WTC11 (cell line): ENCODE measurements around the gene DLGAP4. TPM values are rescaled to one million over a fixed set of nuclear protein-coding genes. Genes with fewer than 3 reads are reported as not detected.

Experiments used
- ATAC-seq: fragments of 200-7000 bp; cut with Tn5 transposase; 2 replicates; pipeline ENCODE4 v1.10.0; 2021; ENCODE audit warnings: mild to moderate bottlenecking, moderate library complexity
- CTCF ChIA-PET: fragments of 300-600 bp; sonication (Branson Sonifier 250); formaldehyde crosslinking; loops from one replicate; lab custom pipeline; 2021; ENCODE audit warnings: antibody characterized with exemption; lab: Charles Lee
- POLR2A ChIA-PET: fragments of 350-600 bp; sonication (Branson Sonifier 250); formaldehyde crosslinking; loops from one replicate; lab custom pipeline; 2021; ENCODE audit warnings: antibody characterized with exemption; lab: Charles Lee
- DNase-seq: peaks from one replicate; pipeline ENCODE4 v3.0.0; 2021; ENCODE audit warnings: low spot score
- H3K27ac Mint-ChIP-seq: 2 replicates; pipeline ENCODE4 v1.8.0; 2021; ENCODE audit warnings: mixed read lengths
- H3K27me3 Mint-ChIP-seq: 2 replicates; pipeline ENCODE4 v1.8.0; 2021; ENCODE audit warnings: low read depth, mild to moderate bottlenecking, moderate library complexity, mixed read lengths
- H3K36me3 Mint-ChIP-seq: 2 replicates; pipeline ENCODE4 v1.8.0; 2021; ENCODE audit warnings: mixed read lengths
- H3K4me1 Mint-ChIP-seq: 2 replicates; pipeline ENCODE4 v1.8.0; 2022; ENCODE audit warnings: mixed read lengths
- H3K4me3 Mint-ChIP-seq: 2 replicates; pipeline ENCODE4 v1.8.0; 2021; ENCODE audit warnings: mild to moderate bottlenecking, moderate library complexity, mixed read lengths
- H3K9me3 Mint-ChIP-seq: 2 replicates; pipeline ENCODE4 v1.8.0; 2021; ENCODE audit warnings: mixed read lengths
- ATF1 ChIP-seq: sonication (generic); formaldehyde crosslinking; IDR thresholded peaks from 2 replicates; pipeline ENCODE4 v1.8.1; 2023; ENCODE audit warnings: mild to moderate bottlenecking, moderate library complexity, missing genetic modification reagents
- CREB1 ChIP-seq: sonication (generic); formaldehyde crosslinking; IDR thresholded peaks from 2 replicates; pipeline ENCODE4 v1.8.0; 2023; ENCODE audit warnings: mild to moderate bottlenecking, missing genetic modification reagents
- EMX1 ChIP-seq: fragments of 250-450 bp; sonication (Bioruptor Pico); IDR thresholded peaks from 2 replicates; pipeline ENCODE4 v1.8.0; 2021; ENCODE audit warnings: mild to moderate bottlenecking
- ESRRA ChIP-seq: sonication (generic); formaldehyde crosslinking; IDR thresholded peaks from 2 replicates; pipeline ENCODE4 v1.8.1; 2022; ENCODE audit warnings: mild to moderate bottlenecking, missing genetic modification reagents, borderline replicate concordance
- FOXK1 ChIP-seq: sonication (generic); formaldehyde crosslinking; IDR thresholded peaks from 2 replicates; pipeline ENCODE4 v1.8.0; 2022; ENCODE audit warnings: mild to moderate bottlenecking, moderate library complexity, missing genetic modification reagents
- FOXP1 ChIP-seq: sonication (generic); formaldehyde crosslinking; IDR thresholded peaks from 2 replicates; pipeline ENCODE4 v1.8.0; 2022; ENCODE audit warnings: missing genetic modification reagents, mild to moderate bottlenecking, moderate library complexity, borderline replicate concordance
- GRHL2 ChIP-seq: fragments of 250-450 bp; sonication (Bioruptor Pico); IDR thresholded peaks from 2 replicates; pipeline ENCODE4 v1.8.0; 2022; ENCODE audit warnings: mild to moderate bottlenecking, moderate library complexity; ENCODE audit not compliant: insufficient replicate concordance, severe bottlenecking
- MYBL2 ChIP-seq: sonication (generic); formaldehyde crosslinking; IDR thresholded peaks from 2 replicates; pipeline ENCODE4 v1.8.1; 2023; ENCODE audit warnings: mild to moderate bottlenecking, moderate library complexity, missing genetic modification reagents
- NFYB ChIP-seq: sonication (generic); formaldehyde crosslinking; conservative IDR thresholded peaks from 2 replicates; pipeline ENCODE4 v1.8.0; 2022; ENCODE audit warnings: low read depth, missing genetic modification reagents
- NR2C2 ChIP-seq: sonication (generic); formaldehyde crosslinking; IDR thresholded peaks from 2 replicates; pipeline ENCODE4 v1.8.0; 2022; ENCODE audit warnings: mild to moderate bottlenecking, missing genetic modification reagents
- NR3C1 ChIP-seq: sonication (generic); formaldehyde crosslinking; conservative IDR thresholded peaks from 2 replicates; pipeline ENCODE4 v1.8.1; 2023; ENCODE audit warnings: low read depth, mild to moderate bottlenecking, missing genetic modification reagents
- SMAD3 ChIP-seq: sonication (generic); formaldehyde crosslinking; IDR thresholded peaks from 2 replicates; pipeline ENCODE4 v1.8.0; 2022; ENCODE audit warnings: missing genetic modification reagents, mild to moderate bottlenecking, borderline replicate concordance
- SOX15 ChIP-seq: fragments of 250-450 bp; sonication (Bioruptor Pico); IDR thresholded peaks from 2 replicates; pipeline ENCODE4 v1.9.0; 2021; ENCODE audit warnings: mild to moderate bottlenecking
- TP53 ChIP-seq: sonication (generic); formaldehyde crosslinking; IDR thresholded peaks from 2 replicates; pipeline ENCODE4 v1.8.1; 2023; ENCODE audit warnings: mild to moderate bottlenecking, missing genetic modification reagents
- ZNF317 ChIP-seq: sonication (generic); formaldehyde crosslinking; IDR thresholded peaks from 2 replicates; pipeline ENCODE4 v1.8.1; 2023; ENCODE audit warnings: low read depth, mild to moderate bottlenecking, moderate library complexity, missing genetic modification reagents, borderline replicate concordance
- ZNF423 ChIP-seq: fragments of 250-450 bp; sonication (Bioruptor Pico); IDR thresholded peaks from 2 replicates; pipeline ENCODE4 v2.1.2; 2022; ENCODE audit warnings: mild to moderate bottlenecking, moderate library complexity
- total RNA-seq: library from RNA; stranded (reverse); gene quantifications from 3 replicates; pipeline ENCODE4 v1.2.3, GENCODE V29; 2021
- TF ChIP-seq, protein P1 (sequence below): sonication (generic); formaldehyde crosslinking; IDR thresholded peaks from 2 replicates; pipeline ENCODE4 v1.8.1; 2022; ENCODE audit warnings: missing genetic modification reagents, borderline replicate concordance
- TF ChIP-seq, protein P2 (sequence below): sonication (generic); formaldehyde crosslinking; conservative IDR thresholded peaks from 2 replicates; pipeline ENCODE4 v1.8.1; 2023; ENCODE audit warnings: mild to moderate bottlenecking, low read depth, missing genetic modification reagents, moderate library complexity
- TF ChIP-seq, protein P3 (sequence below): sonication (generic); formaldehyde crosslinking; IDR thresholded peaks from 2 replicates; pipeline ENCODE4 v1.8.1; 2022; ENCODE audit warnings: mild to moderate bottlenecking, missing genetic modification reagents, moderate library complexity, borderline replicate concordance
- TF ChIP-seq, protein P4 (sequence below): sonication (generic); formaldehyde crosslinking; IDR thresholded peaks from 2 replicates; pipeline ENCODE4 v1.8.0; 2023; ENCODE audit warnings: missing genetic modification reagents
- TF ChIP-seq, protein P5 (sequence below): sonication (generic); formaldehyde crosslinking; IDR thresholded peaks from 2 replicates; pipeline ENCODE4 v1.8.1; 2023; ENCODE audit warnings: mild to moderate bottlenecking, missing genetic modification reagents
- TF ChIP-seq, protein P6 (sequence below): sonication (generic); formaldehyde crosslinking; IDR thresholded peaks from 2 replicates; pipeline ENCODE4 v1.8.0; 2022; ENCODE audit warnings: mild to moderate bottlenecking, missing genetic modification reagents

The DLGAP4 gene
- total RNA-seq, 1 experiment from 2014 or later = 52.6 TPM

DNA sequence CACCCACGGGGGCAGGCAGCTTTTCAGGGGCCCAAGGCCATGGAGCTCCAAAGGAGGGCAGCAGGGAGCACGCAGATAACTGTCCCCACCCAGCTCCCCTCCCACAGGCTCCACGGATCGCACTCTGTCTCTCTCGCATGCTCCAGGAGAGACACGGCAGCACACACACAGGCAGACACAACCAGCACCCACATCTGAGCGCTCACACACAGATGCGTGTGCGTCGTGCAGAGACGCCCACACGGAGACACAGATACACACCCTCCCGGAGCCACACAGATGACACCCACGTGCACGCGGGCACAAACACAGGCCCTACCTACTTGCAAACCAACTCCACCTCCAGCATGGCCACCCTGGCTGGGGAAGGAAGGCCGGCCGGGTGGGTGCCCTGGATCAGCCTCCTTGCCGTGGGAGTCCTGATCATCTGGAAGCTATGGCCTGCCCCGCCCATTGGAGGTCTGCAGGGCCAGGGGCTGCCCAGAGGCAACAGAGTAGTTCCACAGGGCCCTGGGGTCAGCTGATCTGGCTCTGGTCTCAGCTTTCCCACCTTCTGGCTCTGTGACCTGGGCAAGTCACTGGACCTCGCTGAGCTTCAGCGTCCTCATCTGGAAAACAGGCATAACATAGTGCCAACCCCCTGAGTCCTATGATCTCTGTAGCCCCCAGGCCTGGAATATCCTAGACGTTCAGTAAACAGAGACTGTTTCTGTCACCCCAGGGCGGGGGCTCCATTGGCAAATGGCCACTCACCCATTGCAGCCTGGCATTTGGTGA lies 38.3 kb upstream of the DLGAP4 start (continued):
- TF ChIP-seq, protein P1, sequence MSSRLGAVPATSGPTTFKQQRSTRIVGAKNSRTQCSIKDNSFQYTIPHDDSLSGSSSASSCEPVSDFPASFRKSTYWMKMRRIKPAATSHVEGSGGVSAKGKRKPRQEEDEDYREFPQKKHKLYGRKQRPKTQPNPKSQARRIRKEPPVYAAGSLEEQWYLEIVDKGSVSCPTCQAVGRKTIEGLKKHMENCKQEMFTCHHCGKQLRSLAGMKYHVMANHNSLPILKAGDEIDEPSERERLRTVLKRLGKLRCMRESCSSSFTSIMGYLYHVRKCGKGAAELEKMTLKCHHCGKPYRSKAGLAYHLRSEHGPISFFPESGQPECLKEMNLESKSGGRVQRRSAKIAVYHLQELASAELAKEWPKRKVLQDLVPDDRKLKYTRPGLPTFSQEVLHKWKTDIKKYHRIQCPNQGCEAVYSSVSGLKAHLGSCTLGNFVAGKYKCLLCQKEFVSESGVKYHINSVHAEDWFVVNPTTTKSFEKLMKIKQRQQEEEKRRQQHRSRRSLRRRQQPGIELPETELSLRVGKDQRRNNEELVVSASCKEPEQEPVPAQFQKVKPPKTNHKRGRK (CRISPR knock-in tag) = no peak
- TF ChIP-seq ZNF423 = no peak

DNA sequence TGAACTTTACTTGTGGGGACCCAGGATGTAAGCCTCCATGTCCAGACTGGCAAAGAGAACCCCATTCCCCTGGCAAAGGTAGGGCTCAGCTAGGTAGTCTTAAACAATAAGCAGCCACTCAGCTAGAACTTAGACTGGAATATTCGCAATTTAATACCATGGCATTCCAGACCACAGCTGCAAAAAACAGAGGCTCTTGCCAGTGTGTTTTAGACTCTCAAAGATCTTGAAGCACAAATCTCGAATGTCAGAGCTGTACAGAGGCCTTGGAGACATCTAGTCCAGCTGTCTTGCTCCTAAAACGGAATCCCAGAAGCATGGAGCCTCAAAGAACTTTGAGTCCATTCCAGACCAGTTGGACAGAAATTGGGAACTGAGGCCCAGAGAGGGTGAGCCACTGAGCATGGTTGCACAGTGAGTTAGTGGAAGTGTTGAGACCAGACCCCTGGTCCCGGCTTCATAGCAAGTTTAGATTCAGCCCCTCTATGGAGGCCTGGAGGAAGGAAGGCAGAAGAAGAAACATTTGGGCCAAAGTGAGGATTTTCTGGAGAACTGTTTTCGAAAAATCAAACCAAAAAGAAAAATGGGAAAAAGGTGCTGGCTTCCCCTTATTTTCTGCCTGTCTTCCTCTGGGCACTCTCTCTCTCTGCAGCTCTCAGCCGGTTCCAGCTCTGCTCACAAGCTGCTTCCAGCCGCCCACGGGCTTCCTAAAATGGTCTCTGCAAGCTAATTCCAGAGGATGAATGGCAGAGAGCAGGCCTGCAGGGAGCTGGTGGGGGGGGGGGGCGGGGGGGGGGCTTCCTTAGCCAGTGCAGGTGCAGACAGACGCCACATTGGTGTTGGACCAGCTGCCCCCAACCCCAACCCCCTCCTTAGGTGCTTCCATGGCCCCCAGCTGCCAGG lies 37.4 kb upstream of the DLGAP4 start:
- Mint-ChIP-seq H3K4me3 (no peak overlapping the region), H3K27me3 (no peaks in the 10 kb centered on the region), H3K9me3 (no peaks in the 10 kb centered on the region), H3K27ac (no peak overlapping the region), H3K36me3 (no peaks in the 10 kb centered on the region), H3K4me1 (peaks cover 16% of the 10 kb centered on the region)
- no peak for ATAC-seq
- POLR2A ChIA-PET = interaction anchor here (1.4 kb wide), 1 partner anchor 9 kb away, joined by 3 read pairs; no protein-coding TSS in a partner anchor
- CTCF ChIA-PET = interaction anchor here (0.6 to 4.6 kb wide), 9 partner anchors 17 to 171 kb away, joined by 3 to 32 read pairs (median 5); partner anchors contain the start of gene AAR2
- TF ChIP-seq EMX1 (CRISPR knock-in tag) (no peak), MYBL2 (CRISPR knock-in tag) (no peak), NFYB (CRISPR knock-in tag) (no peak), SMAD3 (CRISPR knock-in tag) (no peak), GRHL2 (CRISPR knock-in tag) (no peak), ATF1 (no peak), FOXP1 (CRISPR knock-in tag) (no peak), TP53 (CRISPR knock-in tag) (no peak), FOXK1 (no peak)
- TF ChIP-seq, protein P2, sequence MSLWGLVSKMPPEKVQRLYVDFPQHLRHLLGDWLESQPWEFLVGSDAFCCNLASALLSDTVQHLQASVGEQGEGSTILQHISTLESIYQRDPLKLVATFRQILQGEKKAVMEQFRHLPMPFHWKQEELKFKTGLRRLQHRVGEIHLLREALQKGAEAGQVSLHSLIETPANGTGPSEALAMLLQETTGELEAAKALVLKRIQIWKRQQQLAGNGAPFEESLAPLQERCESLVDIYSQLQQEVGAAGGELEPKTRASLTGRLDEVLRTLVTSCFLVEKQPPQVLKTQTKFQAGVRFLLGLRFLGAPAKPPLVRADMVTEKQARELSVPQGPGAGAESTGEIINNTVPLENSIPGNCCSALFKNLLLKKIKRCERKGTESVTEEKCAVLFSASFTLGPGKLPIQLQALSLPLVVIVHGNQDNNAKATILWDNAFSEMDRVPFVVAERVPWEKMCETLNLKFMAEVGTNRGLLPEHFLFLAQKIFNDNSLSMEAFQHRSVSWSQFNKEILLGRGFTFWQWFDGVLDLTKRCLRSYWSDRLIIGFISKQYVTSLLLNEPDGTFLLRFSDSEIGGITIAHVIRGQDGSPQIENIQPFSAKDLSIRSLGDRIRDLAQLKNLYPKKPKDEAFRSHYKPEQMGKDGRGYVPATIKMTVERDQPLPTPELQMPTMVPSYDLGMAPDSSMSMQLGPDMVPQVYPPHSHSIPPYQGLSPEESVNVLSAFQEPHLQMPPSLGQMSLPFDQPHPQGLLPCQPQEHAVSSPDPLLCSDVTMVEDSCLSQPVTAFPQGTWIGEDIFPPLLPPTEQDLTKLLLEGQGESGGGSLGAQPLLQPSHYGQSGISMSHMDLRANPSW (CRISPR knock-in tag) = no peak
- TF ChIP-seq, protein P3, sequence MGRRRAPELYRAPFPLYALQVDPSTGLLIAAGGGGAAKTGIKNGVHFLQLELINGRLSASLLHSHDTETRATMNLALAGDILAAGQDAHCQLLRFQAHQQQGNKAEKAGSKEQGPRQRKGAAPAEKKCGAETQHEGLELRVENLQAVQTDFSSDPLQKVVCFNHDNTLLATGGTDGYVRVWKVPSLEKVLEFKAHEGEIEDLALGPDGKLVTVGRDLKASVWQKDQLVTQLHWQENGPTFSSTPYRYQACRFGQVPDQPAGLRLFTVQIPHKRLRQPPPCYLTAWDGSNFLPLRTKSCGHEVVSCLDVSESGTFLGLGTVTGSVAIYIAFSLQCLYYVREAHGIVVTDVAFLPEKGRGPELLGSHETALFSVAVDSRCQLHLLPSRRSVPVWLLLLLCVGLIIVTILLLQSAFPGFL (CRISPR knock-in tag) = no peak
- no peak for DNase-seq

DNA sequence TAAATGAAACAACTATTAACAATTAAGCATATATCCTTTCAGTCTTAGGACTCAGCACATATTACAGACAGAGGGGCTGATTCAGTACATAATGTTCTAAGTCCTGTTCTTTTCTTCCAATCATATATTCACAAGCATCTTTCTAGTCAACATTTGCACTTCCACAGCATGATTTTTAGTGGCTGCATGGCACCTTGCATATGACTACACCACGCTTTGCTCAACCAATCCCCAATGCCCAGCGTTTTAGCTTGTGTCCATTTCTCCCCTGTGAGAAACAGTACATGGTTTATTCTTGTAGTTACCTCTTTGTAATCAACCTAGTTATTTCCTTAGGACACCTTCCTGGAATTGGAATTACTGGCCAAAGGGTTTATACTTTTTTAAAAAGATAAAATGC lies 36.6 kb upstream of the DLGAP4 start:
- ATAC-seq = no peak
- CTCF ChIA-PET = interaction anchor here (0.6 to 4.6 kb wide), 4 partner anchors 16 to 130 kb away, joined by 3 to 32 read pairs (median 4); no protein-coding TSS in a partner anchor
- TF ChIP-seq, protein P4, sequence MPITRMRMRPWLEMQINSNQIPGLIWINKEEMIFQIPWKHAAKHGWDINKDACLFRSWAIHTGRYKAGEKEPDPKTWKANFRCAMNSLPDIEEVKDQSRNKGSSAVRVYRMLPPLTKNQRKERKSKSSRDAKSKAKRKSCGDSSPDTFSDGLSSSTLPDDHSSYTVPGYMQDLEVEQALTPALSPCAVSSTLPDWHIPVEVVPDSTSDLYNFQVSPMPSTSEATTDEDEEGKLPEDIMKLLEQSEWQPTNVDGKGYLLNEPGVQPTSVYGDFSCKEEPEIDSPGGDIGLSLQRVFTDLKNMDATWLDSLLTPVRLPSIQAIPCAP (CRISPR knock-in tag) = no peak
- TF ChIP-seq, protein P5, sequence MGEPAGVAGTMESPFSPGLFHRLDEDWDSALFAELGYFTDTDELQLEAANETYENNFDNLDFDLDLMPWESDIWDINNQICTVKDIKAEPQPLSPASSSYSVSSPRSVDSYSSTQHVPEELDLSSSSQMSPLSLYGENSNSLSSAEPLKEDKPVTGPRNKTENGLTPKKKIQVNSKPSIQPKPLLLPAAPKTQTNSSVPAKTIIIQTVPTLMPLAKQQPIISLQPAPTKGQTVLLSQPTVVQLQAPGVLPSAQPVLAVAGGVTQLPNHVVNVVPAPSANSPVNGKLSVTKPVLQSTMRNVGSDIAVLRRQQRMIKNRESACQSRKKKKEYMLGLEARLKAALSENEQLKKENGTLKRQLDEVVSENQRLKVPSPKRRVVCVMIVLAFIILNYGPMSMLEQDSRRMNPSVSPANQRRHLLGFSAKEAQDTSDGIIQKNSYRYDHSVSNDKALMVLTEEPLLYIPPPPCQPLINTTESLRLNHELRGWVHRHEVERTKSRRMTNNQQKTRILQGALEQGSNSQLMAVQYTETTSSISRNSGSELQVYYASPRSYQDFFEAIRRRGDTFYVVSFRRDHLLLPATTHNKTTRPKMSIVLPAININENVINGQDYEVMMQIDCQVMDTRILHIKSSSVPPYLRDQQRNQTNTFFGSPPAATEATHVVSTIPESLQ (CRISPR knock-in tag) = no peak
- TF ChIP-seq CREB1 (CRISPR knock-in tag) = no peak
- TF ChIP-seq NR2C2 (CRISPR knock-in tag) = no peak
- TF ChIP-seq, protein P6, sequence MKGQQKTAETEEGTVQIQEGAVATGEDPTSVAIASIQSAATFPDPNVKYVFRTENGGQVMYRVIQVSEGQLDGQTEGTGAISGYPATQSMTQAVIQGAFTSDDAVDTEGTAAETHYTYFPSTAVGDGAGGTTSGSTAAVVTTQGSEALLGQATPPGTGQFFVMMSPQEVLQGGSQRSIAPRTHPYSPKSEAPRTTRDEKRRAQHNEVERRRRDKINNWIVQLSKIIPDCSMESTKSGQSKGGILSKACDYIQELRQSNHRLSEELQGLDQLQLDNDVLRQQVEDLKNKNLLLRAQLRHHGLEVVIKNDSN = no peak
- TF ChIP-seq SMAD3 (CRISPR knock-in tag) = no peak
- no peak for TF ChIP-seq ESRRA (CRISPR knock-in tag)
- no peak for TF ChIP-seq NR3C1 (CRISPR knock-in tag)
- no peak for TF ChIP-seq SOX15 (CRISPR knock-in tag)
- no peak for TF ChIP-seq ZNF317

More for the DNA sequence above, 36.6 kb upstream of the DLGAP4 start:
- no peaks in the 10 kb centered on the region for H3K36me3 Mint-ChIP-seq
- no peak overlapping the region for H3K4me3 Mint-ChIP-seq
- POLR2A ChIA-PET = no interaction called here
- DNase-seq = no peak
- no peaks in the 10 kb centered on the region for H3K9me3 Mint-ChIP-seq
- no peak overlapping the region for H3K27ac Mint-ChIP-seq
- H3K4me1 Mint-ChIP-seq = peaks cover 22% of the 10 kb centered on the region
- no peaks in the 10 kb centered on the region for H3K27me3 Mint-ChIP-seq
